Stimulated activated CD8-positive, alpha-beta memory T cell treated with anti-CD3 and anti-CD28 coated beads, Interleukin-2, amount 100 ng/mL, for 1 hour (primary cell): ENCODE measurements around the gene TEAD4.

Source experiments
- DNase-seq, 2 donors: peaks; one replicate each; pipeline ENCODE4 v3.0.0-alpha.2; 2020; ENCODE audit warnings: low read depth in 2 of 2

The TEAD4 gene

GRCh38 chr12:3032161-3032560, 73.0 kb downstream of the TEAD4 start:
- DNase-seq = no peak

GRCh38 chr12:3032770-3033538, 73.8 kb downstream of the TEAD4 start:
- DNase-seq = no peak

- no peak for DNase-seq
Measured at GRCh38 chr12:3033539-3033867, 74.3 kb downstream of the TEAD4 start.

GRCh38 chr12:3034067-3034750, 75.0 kb downstream of the TEAD4 start:
- no peak for DNase-seq

GRCh38 chr12:3035171-3035570, 76.0 kb downstream of the TEAD4 start:
- no peak for DNase-seq

GRCh38 chr12:3035815-3036702, 76.9 kb downstream of the TEAD4 start:
- DNase-seq = no peak

GRCh38 chr12:3036901-3037600, 77.9 kb downstream of the TEAD4 start:
- no peak for DNase-seq

- no peak for DNase-seq
Measured at GRCh38 chr12:3038166-3038565, 79.0 kb downstream of the TEAD4 start.

GRCh38 chr12:3038926-3039510, 79.8 kb downstream of the TEAD4 start:
- no peak for DNase-seq

- DNase-seq = no peak
Measured at GRCh38 chr12:3040026-3040656, 80.9 kb downstream of the TEAD4 start.

- DNase-seq = no peak
Measured at GRCh38 chr12:3040663-3041544, 81.7 kb downstream of the TEAD4 start.

- peak in 1 of 2 donors; percentile 14 for DNase-seq
Measured at GRCh38 chr12:3041558-3042164, 82.5 kb downstream of the TEAD4 start.

- no peak for DNase-seq
Measured at GRCh38 chr12:3042394-3042793, 83.2 kb downstream of the TEAD4 start.

- no peak for DNase-seq
Measured at GRCh38 chr12:3042826-3043225, 83.6 kb downstream of the TEAD4 start.

- no peak for DNase-seq
Measured at GRCh38 chr12:3043406-3043805, 84.2 kb downstream of the TEAD4 start.

GRCh38 chr12:3044141-3044630, 85.0 kb downstream of the TEAD4 start:
- DNase-seq = no peak

GRCh38 chr12:3045494-3045893, 86.3 kb downstream of the TEAD4 start:
- DNase-seq = no peak

- DNase-seq = no peak
Measured at GRCh38 chr12:3045989-3046388, 86.8 kb downstream of the TEAD4 start.

GRCh38 chr12:3046441-3047200, 87.4 kb downstream of the TEAD4 start:
- DNase-seq = no peak
